Measurements from ENCODE around the gene SLC24A3.

SLC24A3 gene

GRCh38 chr20:19502169-19502568 is 289.7 kb downstream of the SLC24A3 start:
- Histone ChIP-seq H3K36me3 (ENCODE audit: control insufficient read depth, insufficient read depth, low read length) (no peaks in the 10 kb centered on the region), H3K27ac (ENCODE audit: low read depth, low read length) (no peak overlapping the region), H3K27me3 (ENCODE audit: control insufficient read depth, insufficient read depth, low read length) (no peaks in the 10 kb centered on the region), H3K4me3 (ENCODE audit: low read length) (no peak overlapping the region), H3K4me1 (ENCODE audit: control insufficient read depth, insufficient read depth, low read length) (no peaks in the 10 kb centered on the region), H3K9ac (ENCODE audit: low read length) (no peak overlapping the region)

DNA sequence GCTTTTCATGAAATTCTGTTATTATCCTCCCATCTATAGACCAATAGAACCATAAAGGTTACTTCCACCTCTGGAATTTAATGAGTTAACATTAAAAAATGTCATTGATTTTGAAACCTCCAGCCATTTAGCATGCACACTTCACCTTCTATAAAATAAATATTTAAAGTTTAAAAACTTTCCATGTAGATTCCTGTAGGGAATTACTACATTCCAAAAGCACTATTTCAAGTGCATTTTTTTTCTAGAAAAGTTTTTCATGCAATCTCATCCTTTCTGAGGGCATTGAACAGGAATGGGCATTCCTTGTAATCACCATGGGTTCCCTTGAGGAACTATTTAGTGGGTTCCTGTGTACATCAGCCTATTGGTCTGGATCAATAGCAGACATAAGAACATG is 291.8 kb downstream of the SLC24A3 start:
- Histone ChIP-seq H3K9ac (ENCODE audit: low read length) (no peak overlapping the region), H3K4me1 (ENCODE audit: control insufficient read depth, insufficient read depth, low read length) (no peaks in the 10 kb centered on the region), H3K36me3 (ENCODE audit: control insufficient read depth, insufficient read depth, low read length) (no peaks in the 10 kb centered on the region), H3K4me3 (ENCODE audit: low read length) (no peak overlapping the region), H3K27ac (ENCODE audit: low read depth, low read length) (no peak overlapping the region), H3K27me3 (ENCODE audit: control insufficient read depth, insufficient read depth, low read length) (no peaks in the 10 kb centered on the region)

- no peaks in the 10 kb centered on the region for H3K27me3 ChIP-seq (ENCODE audit: control insufficient read depth, insufficient read depth, low read length)
- no peaks in the 10 kb centered on the region for H3K36me3 ChIP-seq (ENCODE audit: control insufficient read depth, insufficient read depth, low read length)
- H3K4me3 ChIP-seq (ENCODE audit: low read length) = no peak overlapping the region
- H3K4me1 ChIP-seq (ENCODE audit: control insufficient read depth, insufficient read depth, low read length) = no peaks in the 10 kb centered on the region
- no peak overlapping the region for H3K9ac ChIP-seq (ENCODE audit: low read length)
- H3K27ac ChIP-seq (ENCODE audit: low read depth, low read length) = no peak overlapping the region
Observed at GRCh38 chr20:19506021-19506420, 293.6 kb downstream of the SLC24A3 start.

GRCh38 chr20:19508449-19508848 is 296.0 kb downstream of the SLC24A3 start:
- Histone ChIP-seq H3K27ac (ENCODE audit: low read depth, low read length) (no peak overlapping the region), H3K36me3 (ENCODE audit: control insufficient read depth, insufficient read depth, low read length) (no peaks in the 10 kb centered on the region), H3K4me3 (ENCODE audit: low read length) (no peak overlapping the region), H3K4me1 (ENCODE audit: control insufficient read depth, insufficient read depth, low read length) (no peaks in the 10 kb centered on the region), H3K27me3 (ENCODE audit: control insufficient read depth, insufficient read depth, low read length) (no peaks in the 10 kb centered on the region), H3K9ac (ENCODE audit: low read length) (no peak overlapping the region)

DNA sequence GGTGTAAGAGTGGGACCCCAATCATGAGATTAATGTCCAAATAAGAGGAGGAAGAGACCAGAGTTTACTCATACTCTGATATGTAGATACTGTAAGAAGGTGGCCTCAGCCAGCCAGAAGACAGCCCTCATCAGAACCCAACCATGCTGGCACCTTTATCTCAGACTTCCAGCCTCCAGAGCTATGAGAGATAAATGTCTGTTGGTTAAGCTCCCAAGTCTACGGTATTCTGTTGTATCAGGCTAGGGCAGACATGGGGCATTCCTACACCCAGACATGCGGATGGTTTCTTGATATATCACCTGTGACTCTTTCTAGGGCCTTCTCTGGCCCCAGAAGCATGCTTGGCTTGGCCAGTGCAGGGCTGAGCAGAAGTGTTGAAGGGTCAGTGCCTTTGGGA is 298.2 kb downstream of the SLC24A3 start:
- no peaks in the 10 kb centered on the region for H3K4me1 ChIP-seq (ENCODE audit: control insufficient read depth, insufficient read depth, low read length)
- no peaks in the 10 kb centered on the region for H3K36me3 ChIP-seq (ENCODE audit: control insufficient read depth, insufficient read depth, low read length)
- no peak overlapping the region for H3K9ac ChIP-seq (ENCODE audit: low read length)
- H3K4me3 ChIP-seq (ENCODE audit: low read length) = no peak overlapping the region
- no peaks in the 10 kb centered on the region for H3K27me3 ChIP-seq (ENCODE audit: control insufficient read depth, insufficient read depth, low read length)
- H3K27ac ChIP-seq (ENCODE audit: low read depth, low read length) = no peak overlapping the region

DNA sequence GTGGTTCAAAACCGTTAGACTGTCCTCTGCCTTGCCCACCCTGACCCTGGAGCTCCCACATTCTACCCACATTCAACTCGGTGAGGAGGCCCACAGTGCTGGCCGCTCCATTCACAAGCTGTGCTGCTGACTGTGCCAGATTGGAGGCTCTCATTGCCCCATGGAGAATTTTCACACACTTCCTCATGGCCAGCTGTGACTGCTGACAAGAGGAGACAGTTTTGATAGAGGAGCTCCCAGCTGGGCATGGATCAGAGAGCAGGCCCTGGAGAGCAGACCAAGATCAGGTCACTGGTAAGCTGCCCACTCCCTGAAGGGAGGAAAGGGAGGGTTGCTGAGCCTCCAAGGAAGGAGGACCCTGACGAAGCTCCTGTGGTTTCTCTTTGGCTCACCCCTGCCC is 299.5 kb downstream of the SLC24A3 start:
- no peaks in the 10 kb centered on the region for H3K27me3 ChIP-seq (ENCODE audit: control insufficient read depth, insufficient read depth, low read length)
- H3K4me3 ChIP-seq (ENCODE audit: low read length) = no peak overlapping the region
- H3K9ac ChIP-seq (ENCODE audit: low read length) = no peak overlapping the region
- H3K27ac ChIP-seq (ENCODE audit: low read depth, low read length) = no peak overlapping the region
- H3K36me3 ChIP-seq (ENCODE audit: control insufficient read depth, insufficient read depth, low read length) = no peaks in the 10 kb centered on the region
- H3K4me1 ChIP-seq (ENCODE audit: control insufficient read depth, insufficient read depth, low read length) = no peaks in the 10 kb centered on the region

GRCh38 chr20:19512886-19513677 is 300.6 kb downstream of the SLC24A3 start:
- H3K4me3 ChIP-seq (ENCODE audit: low read length) = no peak overlapping the region
- no peaks in the 10 kb centered on the region for H3K27me3 ChIP-seq (ENCODE audit: control insufficient read depth, insufficient read depth, low read length)
- no peaks in the 10 kb centered on the region for H3K4me1 ChIP-seq (ENCODE audit: control insufficient read depth, insufficient read depth, low read length)
- no peak overlapping the region for H3K27ac ChIP-seq (ENCODE audit: low read depth, low read length)
- no peak overlapping the region for H3K9ac ChIP-seq (ENCODE audit: low read length)
- H3K36me3 ChIP-seq (ENCODE audit: control insufficient read depth, insufficient read depth, low read length) = no peaks in the 10 kb centered on the region

- Histone ChIP-seq H3K9ac (ENCODE audit: low read length) (no peak overlapping the region), H3K27me3 (ENCODE audit: control insufficient read depth, insufficient read depth, low read length) (no peaks in the 10 kb centered on the region), H3K27ac (ENCODE audit: low read depth, low read length) (no peak overlapping the region), H3K4me1 (ENCODE audit: control insufficient read depth, insufficient read depth, low read length) (no peaks in the 10 kb centered on the region), H3K4me3 (ENCODE audit: low read length) (no peak overlapping the region), H3K36me3 (ENCODE audit: control insufficient read depth, insufficient read depth, low read length) (no peaks in the 10 kb centered on the region)
Observed at GRCh38 chr20:19515074-19515473, 302.6 kb downstream of the SLC24A3 start.

DNA sequence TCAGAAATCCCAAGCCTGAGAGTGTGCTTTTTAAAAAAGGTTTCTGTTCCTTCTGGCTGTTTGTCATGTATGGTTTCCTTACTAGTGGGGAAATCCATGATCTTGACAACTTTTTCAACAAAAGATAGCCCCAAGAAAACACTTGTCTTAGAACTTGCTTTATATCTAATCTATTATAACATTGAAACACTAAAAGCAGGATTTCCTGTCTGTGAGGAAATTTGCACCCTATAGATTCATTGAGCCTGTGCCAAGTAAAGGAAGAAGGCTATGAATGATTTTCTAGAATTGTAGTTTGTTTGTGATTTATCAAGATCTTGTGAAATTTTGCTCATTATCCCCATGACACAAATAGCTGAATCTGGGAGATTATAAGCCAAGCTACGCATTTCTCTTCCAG is 307.0 kb downstream of the SLC24A3 start:
- Histone ChIP-seq H3K4me3 (ENCODE audit: low read length) (no peak overlapping the region), H3K27me3 (ENCODE audit: control insufficient read depth, insufficient read depth, low read length) (no peaks in the 10 kb centered on the region), H3K27ac (ENCODE audit: low read depth, low read length) (no peak overlapping the region), H3K36me3 (ENCODE audit: control insufficient read depth, insufficient read depth, low read length) (no peaks in the 10 kb centered on the region), H3K4me1 (ENCODE audit: control insufficient read depth, insufficient read depth, low read length) (no peaks in the 10 kb centered on the region), H3K9ac (ENCODE audit: low read length) (no peak overlapping the region)

GRCh38 chr20:19520261-19520660 is 307.8 kb downstream of the SLC24A3 start:
- H3K4me1 ChIP-seq (ENCODE audit: control insufficient read depth, insufficient read depth, low read length) = no peaks in the 10 kb centered on the region
- H3K27ac ChIP-seq (ENCODE audit: low read depth, low read length) = no peak overlapping the region
- H3K9ac ChIP-seq (ENCODE audit: low read length) = no peak overlapping the region
- no peaks in the 10 kb centered on the region for H3K36me3 ChIP-seq (ENCODE audit: control insufficient read depth, insufficient read depth, low read length)
- no peak overlapping the region for H3K4me3 ChIP-seq (ENCODE audit: low read length)
- no peaks in the 10 kb centered on the region for H3K27me3 ChIP-seq (ENCODE audit: control insufficient read depth, insufficient read depth, low read length)

GRCh38 chr20:19522071-19522801 is 309.8 kb downstream of the SLC24A3 start:
- Histone ChIP-seq H3K27ac (ENCODE audit: low read depth, low read length) (no peak overlapping the region), H3K4me3 (ENCODE audit: low read length) (no peak overlapping the region), H3K27me3 (ENCODE audit: control insufficient read depth, insufficient read depth, low read length) (no peaks in the 10 kb centered on the region), H3K9ac (ENCODE audit: low read length) (no peak overlapping the region), H3K4me1 (ENCODE audit: control insufficient read depth, insufficient read depth, low read length) (no peaks in the 10 kb centered on the region), H3K36me3 (ENCODE audit: control insufficient read depth, insufficient read depth, low read length) (no peaks in the 10 kb centered on the region)

- no peaks in the 10 kb centered on the region for H3K4me1 ChIP-seq (ENCODE audit: control insufficient read depth, insufficient read depth, low read length)
- no peak overlapping the region for H3K4me3 ChIP-seq (ENCODE audit: low read length)
- H3K27me3 ChIP-seq (ENCODE audit: control insufficient read depth, insufficient read depth, low read length) = no peaks in the 10 kb centered on the region
- H3K27ac ChIP-seq (ENCODE audit: low read depth, low read length) = no peak overlapping the region
- H3K9ac ChIP-seq (ENCODE audit: low read length) = no peak overlapping the region
- H3K36me3 ChIP-seq (ENCODE audit: control insufficient read depth, insufficient read depth, low read length) = no peaks in the 10 kb centered on the region
Observed at GRCh38 chr20:19522836-19523590, 310.6 kb downstream of the SLC24A3 start.

Data from rectal smooth muscle tissue (tissue), 1 donor.